HG03280 (cell line): ENCODE data around the gene GIPC2.
"Not testable (repeated sequence)": the region's sequence is repeated elsewhere in the genome, so short reads cannot be mapped to it uniquely, and the experiment has no call there.

ENCODE experiments used
- ATAC-seq: cut with Tn5 transposase; IDR thresholded peaks from one replicate; pipeline ENCODE4 v1.9.1; 2021; ENCODE audit warnings: mild to moderate bottlenecking, moderate library complexity; ENCODE audit not compliant: unreplicated experiment

GIPC2 gene

DNA sequence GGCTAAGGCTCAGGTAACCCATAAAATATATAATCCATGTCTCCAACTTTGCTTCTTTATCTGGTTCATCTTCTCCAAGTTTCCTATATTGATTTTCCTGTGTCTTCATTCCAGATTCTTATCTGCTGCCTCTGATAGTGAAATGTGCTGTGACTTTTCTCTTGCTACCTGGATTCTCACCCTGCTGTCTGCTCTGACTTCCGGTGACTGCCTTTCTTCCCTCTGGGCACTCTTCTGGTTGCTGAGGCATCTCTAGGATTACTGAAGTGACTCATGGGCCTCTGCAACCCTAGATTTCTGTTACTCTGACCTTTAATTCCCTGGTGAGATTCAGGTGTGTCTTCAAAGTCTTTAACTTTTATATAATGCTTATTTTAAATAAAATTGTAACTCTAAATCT lies 46.9 kb downstream of the GIPC2 start:
- ATAC-seq: no peak

DNA sequence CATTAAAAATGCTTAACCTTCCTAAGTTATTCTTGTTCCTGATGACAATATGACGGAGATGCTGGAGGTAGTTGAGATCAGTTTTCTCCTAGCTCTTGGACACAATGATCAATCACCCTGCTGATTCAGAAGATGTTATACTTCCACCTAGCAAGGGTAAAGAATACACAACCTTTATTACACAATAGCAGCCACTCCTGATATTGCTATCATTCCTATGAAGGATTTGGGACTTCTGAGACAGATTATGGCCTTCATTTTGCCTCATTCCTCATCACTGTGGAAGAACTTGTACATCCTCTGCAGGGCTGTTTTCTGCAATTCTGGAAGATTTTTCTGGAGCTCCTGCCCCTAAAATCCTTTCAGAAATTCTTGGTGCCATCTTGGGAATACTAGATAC lies 47.8 kb downstream of the GIPC2 start:
- ATAC-seq: no peak

DNA sequence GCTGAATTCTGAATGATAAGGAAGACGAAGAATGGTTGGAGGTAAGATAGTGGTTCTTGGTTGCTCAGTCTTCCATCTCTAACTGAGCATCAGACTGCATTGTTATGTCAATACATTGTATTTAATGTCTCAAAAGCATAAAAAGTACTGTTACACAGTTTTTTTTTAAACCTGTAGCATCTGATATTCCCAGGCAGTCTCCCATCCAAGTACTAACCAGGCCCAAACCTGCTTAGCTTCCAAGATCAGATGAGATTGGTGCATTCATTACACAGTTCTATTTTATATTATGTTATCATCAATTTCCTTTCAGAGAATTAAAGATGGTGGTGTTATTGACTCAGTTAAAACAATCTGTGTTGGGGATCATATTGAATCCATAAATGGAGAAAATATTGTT lies 48.9 kb downstream of the GIPC2 start:
- no peak for ATAC-seq

DNA sequence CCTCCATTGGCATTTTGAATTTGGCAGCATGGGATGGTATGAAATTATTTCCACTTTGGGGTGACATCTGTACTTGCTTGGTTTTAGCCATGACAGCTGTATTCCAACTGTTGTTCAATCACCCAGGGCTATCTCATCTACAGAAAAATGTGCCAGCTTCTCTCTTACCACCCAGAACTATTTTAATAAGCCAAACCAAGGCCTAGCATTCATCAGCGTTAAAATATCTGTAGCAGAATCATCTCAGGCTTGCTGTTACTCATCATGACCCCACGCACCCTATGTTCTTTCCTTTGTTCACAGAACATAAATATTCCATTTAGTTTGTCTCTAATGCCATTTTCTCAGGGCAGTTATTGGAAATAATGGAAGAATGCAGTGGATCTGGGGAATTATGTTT lies 49.8 kb downstream of the GIPC2 start:
- no peak for ATAC-seq

DNA sequence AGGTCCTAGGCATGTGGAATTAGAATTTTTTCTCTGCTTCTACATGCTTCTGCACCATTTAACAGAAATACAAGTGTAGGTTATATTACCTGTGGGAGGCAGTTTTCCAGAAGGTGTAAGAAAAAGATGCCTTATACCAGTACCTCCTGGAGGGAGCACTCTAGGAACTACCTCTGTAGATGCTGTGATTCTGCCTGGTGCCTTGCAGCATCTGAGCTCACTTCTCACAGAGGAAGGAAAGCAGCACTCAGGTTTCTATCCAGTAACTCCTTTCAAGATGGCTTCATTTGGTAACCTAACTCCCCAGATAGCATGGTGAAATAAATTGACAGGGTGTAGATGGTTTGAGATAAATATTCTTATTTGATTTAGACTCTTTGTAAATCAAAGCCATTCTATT lies 50.3 kb downstream of the GIPC2 start:
- ATAC-seq: no peak

DNA sequence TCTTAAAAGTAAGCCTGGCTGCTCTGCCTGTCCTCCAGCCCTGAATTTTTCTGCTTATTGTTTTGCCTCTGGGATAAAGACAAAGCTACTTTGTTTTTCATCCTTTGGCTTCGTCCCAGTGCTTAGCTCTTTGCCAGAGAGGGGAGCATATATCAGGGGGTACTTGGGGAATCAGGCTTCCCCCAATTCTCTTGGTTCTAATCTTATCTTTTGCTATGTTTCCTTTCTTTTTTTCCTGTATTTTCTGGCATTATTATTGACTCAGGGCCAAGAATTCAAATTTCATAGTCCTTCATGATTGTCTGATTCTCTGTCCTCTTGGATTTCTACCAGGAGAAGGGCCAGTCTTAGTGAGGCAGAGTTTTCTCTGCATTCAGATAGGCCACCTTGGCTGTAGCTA lies 51.2 kb downstream of the GIPC2 start:
- ATAC-seq: no peak

DNA sequence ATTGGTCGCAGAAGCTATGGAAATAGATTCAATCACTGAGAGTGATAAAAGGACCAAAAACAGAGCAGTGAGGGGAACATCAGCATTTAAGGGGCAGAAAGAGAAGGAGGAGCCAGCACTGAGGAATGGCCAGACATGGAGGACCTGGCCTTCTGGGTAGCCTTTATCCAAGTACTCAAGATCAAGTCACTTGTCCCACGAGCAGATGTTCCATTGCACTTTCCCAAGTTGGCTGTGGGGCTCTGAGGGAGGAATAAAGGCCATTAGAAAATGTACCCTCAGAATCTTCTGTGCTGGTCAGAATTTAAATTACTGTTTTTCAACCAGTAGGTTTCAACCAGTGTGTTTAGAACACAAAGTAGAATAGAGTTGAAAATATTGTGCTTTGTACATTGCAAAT lies 55.3 kb downstream of the GIPC2 start:
- ATAC-seq: no peak

DNA sequence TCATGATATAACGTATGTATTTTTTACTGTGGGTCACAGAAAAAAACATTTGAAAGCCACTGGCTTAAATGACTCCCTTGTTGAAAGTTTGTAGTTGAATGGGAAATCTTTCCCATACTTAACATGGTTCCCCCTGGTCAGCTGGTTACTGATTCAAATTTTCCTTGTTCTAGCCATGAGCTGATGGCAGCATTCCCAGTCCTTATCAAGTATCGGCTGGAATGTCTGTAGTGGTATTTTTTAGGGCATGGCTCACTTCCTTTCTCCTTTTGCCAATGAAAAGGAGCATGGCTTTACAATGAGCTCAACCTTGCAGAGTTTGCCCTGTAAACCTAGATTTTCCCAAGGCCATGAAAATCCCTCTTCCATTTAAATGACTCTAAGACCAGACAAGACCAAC lies 55.7 kb downstream of the GIPC2 start:
- ATAC-seq: no peak

DNA sequence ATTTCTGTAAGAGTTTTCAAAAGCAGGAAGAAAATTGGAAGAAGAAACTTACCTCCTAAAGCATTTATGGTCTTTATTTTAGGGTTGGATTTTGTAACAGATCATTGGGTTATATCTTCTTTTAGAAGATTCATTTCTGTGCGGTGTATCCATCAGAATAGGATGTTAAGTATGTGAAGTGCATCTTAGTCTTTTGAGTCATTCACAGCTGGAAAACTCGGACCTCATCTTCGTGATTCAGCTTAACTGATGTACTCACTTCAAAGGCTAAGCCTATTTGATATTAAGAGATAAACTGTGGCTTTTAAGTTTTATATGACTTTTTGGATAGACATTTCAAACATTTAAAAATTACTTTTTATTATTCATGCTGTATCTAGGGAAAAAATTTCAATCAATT lies 56.3 kb downstream of the GIPC2 start:
- no peak for ATAC-seq

DNA sequence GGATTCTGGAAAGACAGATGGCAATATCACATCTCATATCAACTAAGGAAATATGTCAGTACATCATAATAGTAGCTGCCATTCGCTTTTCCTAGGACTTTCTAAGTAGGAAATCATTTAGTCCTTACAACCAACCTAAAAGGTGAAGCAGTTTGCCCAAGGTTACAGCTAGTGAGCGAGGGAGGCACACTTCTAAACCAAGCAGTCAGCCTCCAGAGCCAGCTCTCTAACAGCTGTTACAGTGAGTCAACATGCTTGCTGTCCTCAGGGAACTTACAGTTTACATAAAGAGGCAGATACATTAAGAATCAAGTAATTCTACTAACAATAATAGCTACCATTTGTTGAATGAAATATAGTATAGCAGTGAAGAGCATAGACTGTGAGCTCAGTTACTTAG lies 57.1 kb downstream of the GIPC2 start:
- no peak for ATAC-seq

DNA sequence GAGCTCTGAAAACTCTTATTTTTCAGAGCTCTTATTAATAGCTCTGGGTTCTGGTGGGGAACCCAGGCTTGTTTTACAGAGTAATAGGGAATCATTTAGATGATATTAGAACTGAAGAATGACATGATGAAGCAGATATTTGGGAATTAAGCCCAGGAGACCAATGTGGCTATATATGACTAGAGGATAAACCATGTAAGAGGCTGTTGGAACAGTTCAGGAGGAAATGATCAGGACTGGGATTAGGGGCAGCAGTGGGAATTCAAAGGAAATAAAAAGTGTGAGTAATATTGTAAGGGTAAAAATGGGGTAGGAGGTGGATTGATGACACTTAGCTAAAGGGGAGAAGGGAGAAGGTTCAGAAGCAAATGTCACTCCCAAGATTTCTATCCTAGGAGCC lies 58.6 kb downstream of the GIPC2 start:
- no peak for ATAC-seq

DNA sequence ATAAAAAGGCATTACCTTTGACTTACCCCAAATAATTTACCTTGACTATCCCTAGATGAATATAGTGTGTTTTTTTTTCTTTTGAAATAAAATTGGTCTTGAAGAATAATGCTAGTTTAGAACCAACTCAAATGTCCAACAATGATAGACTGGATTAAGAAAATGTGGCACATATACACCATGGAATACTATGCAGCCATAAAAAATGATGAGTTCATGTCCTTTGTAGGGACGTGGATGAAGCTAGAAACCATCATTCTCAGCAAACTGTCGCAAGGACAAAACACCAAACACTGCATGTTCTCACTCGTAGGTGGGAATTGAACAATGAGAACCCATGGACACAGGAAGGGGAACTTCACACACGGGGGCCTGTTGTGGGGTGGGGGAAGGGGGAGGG lies 63.9 kb downstream of the GIPC2 start:
- ATAC-seq: not testable (repeated sequence)

DNA sequence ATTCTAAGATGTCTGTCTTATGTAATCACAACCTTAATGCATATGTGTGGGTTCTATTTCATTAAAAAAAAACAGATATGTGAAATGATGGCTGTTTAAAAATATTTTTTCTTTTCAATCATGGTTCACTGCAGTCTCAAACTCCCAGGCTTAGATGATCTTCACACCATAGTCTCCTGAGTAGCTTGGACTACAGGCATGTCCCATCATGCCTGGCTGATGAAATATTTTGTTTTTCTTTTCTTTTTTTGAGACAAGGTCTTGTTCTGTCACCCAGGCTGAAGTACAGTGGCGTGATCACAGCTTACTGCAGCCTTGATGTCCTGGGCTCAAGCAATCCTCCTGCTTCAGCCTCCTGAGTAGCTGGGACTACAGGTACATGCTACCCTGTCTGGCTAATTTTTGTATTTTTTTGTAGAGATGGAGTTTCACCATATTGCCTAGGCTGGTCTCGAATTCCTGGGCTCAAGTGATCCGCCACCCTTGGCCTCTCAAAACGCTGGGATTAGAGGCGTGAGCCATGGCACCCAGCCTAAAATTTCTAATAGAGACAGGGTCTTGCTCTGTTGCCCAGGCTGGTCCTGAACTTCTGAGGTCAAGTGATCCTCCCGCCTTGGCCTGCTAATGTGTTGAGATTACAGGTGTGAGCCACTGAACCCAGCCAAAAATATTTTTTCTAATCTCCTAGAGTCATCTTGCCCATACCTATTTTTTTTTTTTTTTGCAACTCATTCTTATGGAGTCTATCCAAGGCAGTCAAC lies 67.6 kb downstream of the GIPC2 start:
- no peak for ATAC-seq

DNA sequence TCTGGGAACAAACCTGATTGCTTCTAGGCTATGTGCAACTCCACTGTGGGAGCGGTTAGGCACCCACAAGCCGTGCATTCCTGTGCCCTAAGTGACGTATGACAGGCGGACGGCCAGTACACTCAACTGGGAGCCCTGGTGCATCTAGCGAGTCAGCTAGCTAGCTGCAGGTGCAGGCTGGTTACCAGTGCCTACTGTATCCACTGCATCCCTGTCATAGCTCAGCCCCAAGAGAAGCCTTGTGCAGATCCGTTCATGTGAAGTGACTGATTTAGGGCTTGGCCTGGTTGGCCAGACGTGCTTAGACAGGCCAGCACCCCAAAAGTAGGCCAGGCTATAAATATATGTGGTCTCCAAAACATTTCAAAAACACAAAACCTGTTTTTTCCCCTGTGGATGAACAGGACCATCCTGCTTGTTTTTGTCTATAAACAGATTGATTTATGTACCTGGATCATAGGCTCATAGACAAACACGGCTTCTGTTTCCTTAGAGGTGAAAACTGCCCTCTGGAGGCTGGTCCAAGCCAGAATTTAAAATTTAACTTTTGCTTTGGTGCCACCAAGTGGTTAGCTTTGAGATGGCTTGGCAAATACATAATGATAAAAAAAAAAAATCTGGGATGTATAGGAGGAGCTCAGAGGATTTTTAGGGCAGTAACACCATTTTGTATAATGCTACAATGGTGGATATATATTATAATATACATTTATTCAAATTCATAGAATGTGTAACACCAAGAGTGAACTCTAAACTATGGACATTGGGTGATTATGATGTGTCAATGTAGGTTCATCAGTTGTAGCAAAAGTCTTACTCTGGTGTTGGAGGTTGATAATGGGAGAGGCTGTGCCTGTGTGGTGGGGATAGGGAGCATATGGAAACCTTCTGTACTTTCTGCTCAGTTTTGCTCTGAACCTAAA lies 68.5 kb downstream of the GIPC2 start:
- ATAC-seq: peak; percentile 81

DNA sequence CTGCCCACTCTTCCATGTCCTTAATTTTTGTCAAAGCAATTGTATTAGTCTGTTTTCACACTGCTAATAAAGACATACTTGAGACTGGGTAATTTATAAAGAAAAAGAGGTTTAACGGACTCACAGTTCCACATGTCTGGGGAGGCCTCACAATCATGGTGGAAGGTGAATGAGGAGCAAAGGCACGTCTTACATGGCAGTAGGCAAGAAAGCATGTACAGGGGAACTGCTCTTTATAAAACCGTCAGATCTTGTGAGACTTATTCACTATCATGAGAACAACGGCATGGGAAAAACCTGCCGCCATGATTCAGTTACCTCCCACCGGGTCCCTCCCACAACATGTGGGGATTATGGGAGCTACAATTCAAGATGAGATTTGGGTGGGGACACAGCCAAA lies 74.7 kb downstream of the GIPC2 start:
- ATAC-seq: not testable (repeated sequence)

DNA sequence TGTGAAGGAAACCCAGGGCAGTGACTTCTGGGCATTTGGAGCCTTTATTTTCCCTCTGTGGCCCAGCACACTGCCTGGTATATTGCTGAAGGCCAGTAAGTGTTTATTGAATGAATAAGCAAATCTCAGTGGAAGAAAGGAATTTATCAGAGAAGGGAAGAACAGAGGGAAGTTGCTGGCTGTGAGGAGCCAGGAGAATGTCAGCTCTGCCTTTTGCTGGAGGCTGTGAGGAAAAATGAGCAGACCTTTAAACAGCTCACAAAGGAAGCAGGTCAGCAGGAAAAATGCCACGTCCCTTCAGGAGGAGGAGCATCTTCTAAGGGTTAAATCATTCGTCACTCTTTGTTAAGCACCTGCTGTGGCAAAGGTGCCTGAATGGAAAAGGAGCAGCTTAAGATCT lies 75.9 kb downstream of the GIPC2 start:
- no peak for ATAC-seq

DNA sequence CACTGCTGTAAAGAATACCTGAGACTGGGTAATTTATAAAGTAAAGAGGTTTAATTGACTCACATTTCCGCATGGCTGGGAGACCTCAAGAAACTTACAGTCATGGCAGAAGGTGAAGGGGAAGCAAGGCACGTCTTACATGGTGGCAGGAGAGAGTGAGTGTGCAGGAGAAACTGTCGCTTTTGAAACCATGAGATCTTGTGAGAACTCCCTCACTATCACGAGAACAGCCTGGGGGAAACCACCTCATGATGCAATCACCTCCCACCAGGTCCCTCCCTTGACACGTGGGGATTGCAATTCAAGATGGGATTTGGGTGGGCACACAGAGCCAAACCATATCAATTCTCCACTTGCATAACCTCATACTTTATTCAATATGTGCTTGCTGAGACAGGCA lies 76.6 kb downstream of the GIPC2 start:
- ATAC-seq: no peak

DNA sequence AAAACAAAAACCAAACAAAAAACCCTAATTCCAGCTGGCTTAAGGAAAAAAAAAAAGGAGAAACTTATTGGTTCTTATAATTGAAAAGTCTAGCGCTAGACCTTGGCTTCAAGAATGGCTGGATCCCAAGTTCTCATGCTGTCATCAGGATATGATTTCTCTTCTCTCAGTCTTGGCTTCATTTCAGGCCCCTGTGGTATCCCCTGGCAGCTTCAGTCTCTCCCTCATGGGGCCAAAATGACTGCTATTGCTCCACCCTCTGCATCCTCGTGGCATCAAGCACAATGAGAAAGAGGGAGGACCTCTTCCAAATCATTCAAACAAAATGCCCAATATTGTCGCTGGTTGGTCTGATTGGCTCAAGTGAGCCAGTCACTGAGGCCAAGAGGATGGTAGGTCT lies 80.7 kb downstream of the GIPC2 start:
- no peak for ATAC-seq

DNA sequence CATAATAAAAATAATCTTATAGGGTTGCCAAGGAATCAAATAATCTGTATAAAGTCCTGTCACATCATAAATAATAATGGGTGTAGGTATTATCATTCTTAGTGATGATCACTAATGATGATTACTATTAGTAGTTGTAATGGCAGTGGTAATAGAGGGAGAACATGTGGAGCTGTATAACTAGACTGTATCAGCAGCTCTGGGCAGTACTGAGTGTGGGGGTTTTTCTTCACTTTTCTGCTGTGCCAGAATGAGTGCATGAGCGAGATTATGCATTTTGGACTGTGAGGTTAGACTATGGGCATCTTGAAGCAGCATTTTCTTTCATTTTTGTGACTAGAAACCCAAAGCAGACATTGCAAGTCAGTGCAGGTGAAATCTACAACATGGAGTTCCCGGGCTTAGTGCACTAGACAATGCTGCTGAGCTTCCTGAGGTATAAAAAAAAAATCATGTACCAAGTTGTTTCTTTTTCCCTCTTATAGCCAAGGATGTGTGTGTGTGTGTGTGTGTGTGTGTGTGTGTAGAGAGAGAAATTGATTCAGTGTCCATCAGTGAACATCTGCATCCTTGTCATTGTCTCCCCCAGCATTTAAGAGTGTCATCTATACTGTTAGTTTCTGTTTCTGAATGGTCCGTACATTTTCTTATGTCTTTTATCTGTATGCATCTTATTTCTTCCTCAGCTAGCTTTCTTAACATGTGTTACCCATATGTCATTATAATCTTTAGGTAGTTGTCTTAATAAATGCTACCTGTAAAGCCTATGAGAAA lies 86.6 kb downstream of the GIPC2 start:
- ATAC-seq: no peak

DNA sequence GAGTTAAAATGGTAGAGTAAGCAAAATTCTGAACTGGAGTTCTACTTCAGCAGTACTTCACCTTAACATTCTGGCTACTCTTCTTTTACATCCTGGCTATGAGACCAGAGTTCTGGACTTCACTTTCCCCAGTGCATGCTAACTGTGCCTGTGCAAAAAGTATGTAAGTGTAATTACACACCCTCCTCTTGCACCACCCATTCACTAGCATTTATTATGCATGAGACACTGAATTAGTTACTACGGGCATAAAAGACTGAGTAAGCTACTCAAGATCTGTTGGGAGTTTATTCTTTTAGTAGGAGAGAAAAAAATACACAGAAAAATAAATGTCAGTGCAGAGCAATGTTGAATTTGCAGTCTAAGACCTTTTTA lies 87.2 kb downstream of the GIPC2 start:
- ATAC-seq: no peak

DNA sequence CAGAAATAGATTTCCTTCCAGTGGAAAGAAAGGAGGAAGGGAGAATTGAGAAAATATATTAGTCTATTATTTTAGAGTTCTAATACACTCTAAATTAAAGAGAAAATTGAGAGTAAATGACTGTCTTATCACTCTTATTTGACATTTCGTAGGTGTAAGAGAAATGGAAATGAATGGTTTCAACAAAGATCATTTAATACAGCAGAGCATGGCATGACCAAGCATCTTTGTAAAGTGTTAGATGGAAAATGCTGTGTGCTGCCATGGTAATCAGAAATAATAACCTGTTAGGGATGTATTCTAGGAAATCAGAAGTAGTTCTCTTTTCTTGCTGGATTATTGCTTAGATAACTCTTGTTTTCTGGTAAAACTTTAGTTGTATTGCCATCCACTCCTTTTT lies 90.9 kb downstream of the GIPC2 start:
- ATAC-seq: no peak
